Testis (tissue), 2 donors: ENCODE measurements around the gene SGIP1.

Source experiments
- POLR2A ChIP-seq: fragments of 450-650 bp; IDR thresholded peaks from one replicate; pipeline ENCODE4 v1.6.1; 2017; ENCODE audit warnings: antibody characterized with exemption, mild to moderate bottlenecking, moderate library complexity
- TF ChIP-seq, protein P1 (sequence below), 3 experiments: fragments of 450-650 bp in 2 of 3; fragments of 200-600 bp in 1 of 3; sonication (generic) in 1 of 3; IDR thresholded peaks; one replicate each; pipeline ENCODE4 v1.5.1; 2016 to 2019; ENCODE audit warnings: antibody characterized with exemption in 3 of 3, mild to moderate bottlenecking in 2 of 3, moderate library complexity in 1 of 3

DNA sequence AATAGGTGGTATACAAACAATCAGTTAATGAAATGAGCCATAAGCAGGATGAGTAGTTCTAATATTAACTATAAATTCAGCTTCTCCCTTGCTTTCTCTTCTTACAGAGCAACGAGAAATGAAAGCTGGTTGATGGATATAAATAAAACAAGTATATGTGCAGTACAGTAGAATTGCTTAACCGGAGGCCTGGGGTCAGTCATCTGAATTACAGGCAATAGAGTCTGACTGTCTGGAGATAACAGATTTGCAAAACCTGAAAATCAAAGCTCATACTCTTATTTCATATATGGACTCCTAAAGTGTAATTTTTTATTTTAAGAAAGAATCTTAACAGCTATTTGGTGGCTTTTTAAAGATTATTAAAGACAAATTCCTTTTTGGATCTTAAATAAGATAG lies 43.1 kb upstream of the SGIP1 start:
- TF ChIP-seq, protein P1, sequence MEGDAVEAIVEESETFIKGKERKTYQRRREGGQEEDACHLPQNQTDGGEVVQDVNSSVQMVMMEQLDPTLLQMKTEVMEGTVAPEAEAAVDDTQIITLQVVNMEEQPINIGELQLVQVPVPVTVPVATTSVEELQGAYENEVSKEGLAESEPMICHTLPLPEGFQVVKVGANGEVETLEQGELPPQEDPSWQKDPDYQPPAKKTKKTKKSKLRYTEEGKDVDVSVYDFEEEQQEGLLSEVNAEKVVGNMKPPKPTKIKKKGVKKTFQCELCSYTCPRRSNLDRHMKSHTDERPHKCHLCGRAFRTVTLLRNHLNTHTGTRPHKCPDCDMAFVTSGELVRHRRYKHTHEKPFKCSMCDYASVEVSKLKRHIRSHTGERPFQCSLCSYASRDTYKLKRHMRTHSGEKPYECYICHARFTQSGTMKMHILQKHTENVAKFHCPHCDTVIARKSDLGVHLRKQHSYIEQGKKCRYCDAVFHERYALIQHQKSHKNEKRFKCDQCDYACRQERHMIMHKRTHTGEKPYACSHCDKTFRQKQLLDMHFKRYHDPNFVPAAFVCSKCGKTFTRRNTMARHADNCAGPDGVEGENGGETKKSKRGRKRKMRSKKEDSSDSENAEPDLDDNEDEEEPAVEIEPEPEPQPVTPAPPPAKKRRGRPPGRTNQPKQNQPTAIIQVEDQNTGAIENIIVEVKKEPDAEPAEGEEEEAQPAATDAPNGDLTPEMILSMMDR (IDR thresholded peaks at IDR 0.05): no peak
- TF ChIP-seq POLR2A: no peak
